Upper lobe of left lung (tissue), 4 donors: ENCODE results near the gene SLC2A10.

Experiments
- CTCF ChIP-seq, 6 experiments: fragments of 450-650 bp in 4 of 6; fragments of 200-600 bp in 2 of 6; sonication (generic) in 2 of 6; IDR thresholded peaks; one replicate each; pipeline ENCODE4 v1.5.1; 2016 to 2019; ENCODE audit warnings: antibody characterized with exemption in 6 of 6
- EP300 ChIP-seq, 4 donors: sonication (generic); formaldehyde crosslinking; IDR thresholded peaks; one replicate each; pipeline ENCODE4 v1.5.1; 2017; ENCODE audit warnings: antibody characterized with exemption in 4 of 4, control low read depth in 2 of 4
- POLR2A ChIP-seq, 4 donors: fragments of 450-650 bp; IDR thresholded peaks; one replicate each; pipeline ENCODE4 v1.5.1; 2016 to 2017; ENCODE audit warnings: antibody characterized with exemption in 4 of 4, mild to moderate bottlenecking in 2 of 4
- POLR2AphosphoS5 ChIP-seq, 2 donors: sonication (generic); formaldehyde crosslinking; IDR thresholded peaks; one replicate each; pipeline ENCODE4 v1.5.1; 2017; ENCODE audit warnings: antibody characterized with exemption in 2 of 2

DNA sequence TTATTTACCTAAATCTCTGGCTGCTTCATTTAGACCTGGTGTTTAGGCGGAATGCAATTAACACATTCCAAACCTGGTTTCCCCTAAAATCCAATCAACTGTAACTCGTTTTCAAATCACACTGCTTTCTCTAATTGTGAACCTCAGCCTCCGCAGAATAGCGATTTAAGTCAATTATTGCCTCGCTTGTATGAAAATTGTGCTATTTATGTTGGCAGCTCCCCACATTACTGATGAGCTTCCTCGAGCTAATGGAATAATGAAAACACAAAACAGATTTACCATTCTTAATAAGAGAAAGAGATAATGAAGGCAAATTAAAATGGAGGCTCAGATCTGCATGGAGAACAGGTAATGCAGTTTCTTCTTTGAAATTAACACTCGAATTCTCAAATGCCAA is 67.9 kb downstream of the SLC2A10 start:
- TF ChIP-seq CTCF (IDR thresholded peaks at IDR 0.05) (no peak), POLR2A (IDR thresholded peaks at IDR 0.05) (no peak), POLR2AphosphoS5 (IDR thresholded peaks at IDR 0.05) (no peak), EP300 (IDR thresholded peaks at IDR 0.05) (no peak)
